Stimulated activated CD8-positive, alpha-beta memory T cell treated with anti-CD3 and anti-CD28 coated beads, Interleukin-4, amount 100 ng/mL, for 4 hours (primary cell): Measurements from ENCODE around the gene ANXA4.
"Not testable (repeated sequence)": the region's sequence is repeated elsewhere in the genome, so short reads cannot be mapped to it uniquely, and the experiment has no call there.

Source experiments
- DNase-seq, 2 donors: peaks; one replicate each; pipeline ENCODE4 v3.0.0-alpha.2; 2020; ENCODE audit warnings: low read depth in 2 of 2, low spot score in 1 of 2

ANXA4 gene

GRCh38 chr2:69720404-69720803, 21.5 kb upstream of the ANXA4 start:
- DNase-seq: no peak

- DNase-seq: no peak
These were observed 20.9 kb upstream of the ANXA4 start for GRCh38 chr2:69721022-69721421.

GRCh38 chr2:69723791-69724190, 18.1 kb upstream of the ANXA4 start:
- DNase-seq: no peak

GRCh38 chr2:69724540-69725159, 17.3 kb upstream of the ANXA4 start:
- peak; percentile 62 to 88 for DNase-seq

- DNase-seq: no peak
These were observed 16.1 kb upstream of the ANXA4 start for GRCh38 chr2:69725706-69726360.

GRCh38 chr2:69729266-69729665, 12.7 kb upstream of the ANXA4 start:
- no peak for DNase-seq

GRCh38 chr2:69729781-69730180, 12.2 kb upstream of the ANXA4 start:
- DNase-seq: no peak

GRCh38 chr2:69731147-69731970, 10.6 kb upstream of the ANXA4 start:
- no peak for DNase-seq

GRCh38 chr2:69733342-69734034, 8.4 kb upstream of the ANXA4 start:
- no peak for DNase-seq

GRCh38 chr2:69734035-69734611, 7.8 kb upstream of the ANXA4 start:
- no peak for DNase-seq

GRCh38 chr2:69734854-69735544, 6.9 kb upstream of the ANXA4 start:
- no peak for DNase-seq

GRCh38 chr2:69735686-69736085, 6.2 kb upstream of the ANXA4 start:
- DNase-seq: no peak

GRCh38 chr2:69738149-69738548, 3.8 kb upstream of the ANXA4 start:
- DNase-seq: not testable (repeated sequence)

GRCh38 chr2:69740502-69740951, 1.4 kb upstream of the ANXA4 start:
- no peak for DNase-seq

- no peak for DNase-seq
These were observed 732 bp upstream of the ANXA4 start for GRCh38 chr2:69741229-69741574.

- no peak for DNase-seq
These were observed 503 bp downstream of the ANXA4 start for GRCh38 chr2:69742322-69742952.

GRCh38 chr2:69743847-69744264, 1.9 kb downstream of the ANXA4 start:
- no peak for DNase-seq

- DNase-seq: no peak
These were observed 2.5 kb downstream of the ANXA4 start for GRCh38 chr2:69744456-69744855.

- DNase-seq: no peak
These were observed 3.1 kb downstream of the ANXA4 start for GRCh38 chr2:69745035-69745434.

- no peak for DNase-seq
These were observed 8.3 kb downstream of the ANXA4 start for GRCh38 chr2:69750246-69750645.
